Spleen (tissue), 13 donors: ENCODE data around the gene ZNF681. TPM values are rescaled to one million over a fixed set of nuclear protein-coding genes. Genes with fewer than 3 reads are reported as not detected.

Source experiments
- DNase-seq: peaks from one replicate; pipeline ENCODE4 v3.0.0-alpha.2; 2020
- H3K27ac ChIP-seq, 8 donors: fragments of 200-600 bp; sonication (generic) in 7 of 8; 1 replicate in 4 of 8; 2 replicates in 4 of 8; pipeline versions ENCODE4 v1.5.0 to v1.8.0; 2016 to 2021; ENCODE audit warnings: inconsistent platforms in 4 of 8, mild to moderate bottlenecking in 4 of 8, moderate library complexity in 1 of 8
- H3K27me3 ChIP-seq, 7 donors: fragments of 200-600 bp; sonication (generic) in 6 of 7; replicated peaks in 1 of 7; 1 replicate in 4 of 7; 2 replicates in 3 of 7; pipeline versions ENCODE4 v1.5.0 to v1.8.0; 2016 to 2021; ENCODE audit warnings: inconsistent platforms in 3 of 7, mild to moderate bottlenecking in 1 of 7
- H3K36me3 ChIP-seq, 6 donors: fragments of 200-600 bp; sonication (generic) in 5 of 6; 1 replicate in 4 of 6; 2 replicates in 2 of 6; pipeline versions ENCODE4 v1.5.0 to v1.8.0; 2016 to 2021; ENCODE audit warnings: inconsistent platforms in 2 of 6
- H3K4me1 ChIP-seq, 6 donors: fragments of 200-600 bp; sonication (generic) in 5 of 6; 1 replicate in 3 of 6; 2 replicates in 3 of 6; pipeline versions ENCODE4 v1.5.0 to v1.8.0; 2016 to 2021; ENCODE audit warnings: inconsistent platforms in 3 of 6
- H3K4me3 ChIP-seq, 8 donors: fragments of 200-600 bp; sonication (generic) in 7 of 8; 1 replicate in 4 of 8; 2 replicates in 4 of 8; pipeline versions ENCODE4 v1.5.0 to v1.8.0; 2016 to 2021; ENCODE audit warnings: inconsistent platforms in 4 of 8, mild to moderate bottlenecking in 4 of 8, moderate library complexity in 2 of 8
- H3K9me3 ChIP-seq, 8 donors: fragments of 200-600 bp; sonication (generic) in 7 of 8; 1 replicate in 4 of 8; 2 replicates in 4 of 8; pipeline versions ENCODE4 v1.5.0 to v1.8.0; 2016 to 2021; ENCODE audit warnings: inconsistent platforms in 4 of 8
- POLR2A ChIP-seq, 3 donors: fragments of 450-650 bp; IDR thresholded peaks; one replicate each; pipeline ENCODE4 v1.5.1; 2017; ENCODE audit warnings: antibody characterized with exemption in 3 of 3, mild to moderate bottlenecking in 1 of 3
- POLR2AphosphoS5 ChIP-seq, 3 donors: sonication (generic); formaldehyde crosslinking; IDR thresholded peaks; one replicate each; pipeline ENCODE4 v1.5.1; 2017; ENCODE audit warnings: antibody characterized with exemption in 3 of 3
- WGBS, 5 donors: extraction: QIAGEN DNeasy Blood & Tissue Kit in 3 of 5; methylation state at CpG; one replicate each; pipeline versions ENCODE4 v1.1.5 to v1.1.7; 2013 to 2018; 5-methylcytosine and 5-hydroxymethylcytosine counted together
- intact Hi-C: fragments of 100-400 bp; cut with DNase I; formaldehyde crosslinking; loops from one replicate; pipeline ENCODE4 v1.15.0; 2023; ENCODE audit warnings: low total_unique reads
- long read RNA-seq, 2 donors: transcript quantifications; one replicate each; lab custom pipeline, GENCODE V29; 2026
- polyA plus RNA-seq, 3 donors: library from polyadenylated mRNA; stranded (reverse); fragments of 200-250 nt; gene quantifications; one replicate each; pipeline ENCODE4 v1.2.1, GENCODE V29; 2013
- total RNA-seq, 7 donors: library from RNA; depleted of rRNA in 3 of 7; stranded (reverse); fragments of >200 nt in 3 of 7; fragmentation: NEBNext Ultra II Directional in 4 of 7; extraction: Animal tissue kit (Norgen Biotek cat#: 25700) in 4 of 7; gene quantifications; one replicate each; pipeline versions ENCODE4 v1.1.0 to v1.2.1, GENCODE V29; 2016 to 2021
- TF ChIP-seq, protein P1 (sequence below), 11 experiments: fragments of 200-600 bp in 7 of 11; fragments of 450-650 bp in 4 of 11; sonication (generic) in 4 of 11; IDR thresholded peaks in 8 of 11; conservative IDR thresholded peaks in 3 of 11; 1 replicate in 7 of 11; 2 replicates in 4 of 11; pipeline versions ENCODE4 v1.4.0 to v1.8.0; 2016 to 2021; ENCODE audit warnings: antibody characterized with exemption in 11 of 11, inconsistent platforms in 4 of 11, mild to moderate bottlenecking in 1 of 11
- donor health status: healthy with polysubstance abuse.
- donor health status: DM: no; HTN: no; CAD: no; lungs with moderate emphysema.
- donor health status: DM: no; HTN: no; CAD: no.
- donor health status: Bipolar disorder and iron deficiency.
- donor health status: healthy.
- donor health status: DM: no; HTN: no; CAD: no.
- donor health status: DM: yes; HTN: yes; CAD: no.

ZNF681 gene
- total RNA-seq (1 to 10 TPM; 3.0 to 6.8 (median 4.2) TPM), polyA plus RNA-seq (1 to 10 TPM in 2 of 3 donors, under 1 TPM in 1; 0.93 to 1.7 (median 1.1) TPM)
- long read RNA-seq, donor 1, result 0 reads
- long read RNA-seq, donor 2, full-length matches to known transcripts, result 1 of 1 reads
- long read RNA-seq, donor 2, partial matches to known transcripts, result 0 of 1 reads
- long read RNA-seq, donor 2, other reads (novel, unspliced or antisense), result 0 of 1 reads

GRCh38 chr19:23758187-23759074 lies at the start of gene ZNF681:
Gene ZNF681 (minus strand): TSS chr19:23758891. CDS start chr19:23758749, 142 bp downstream.
- WGBS, 5 donors, result 0 to 9% (median 1%) methylated on average over 31 to 44 of the region's 44 CpGs
- Histone ChIP-seq H3K27ac (peak within 1 kb of the TSS; percentile 51 to 89 (median 84)), H3K4me3 (peak within 1 kb of the TSS; percentile 63 to 91 (median 74)), H3K27me3 (no peaks in the 10 kb centered on the region), H3K9me3 (peaks cover 0 to 11% (median 0%) of the 10 kb centered on the region in 8 donors), H3K36me3 (peaks cover 0 to 12% (median 0%) of the 10 kb centered on the region in 6 donors), H3K4me1 (peaks cover 0 to 29% (median 14%) of the 10 kb centered on the region in 6 donors)
- intact Hi-C loops, result no loop called here
- TF ChIP-seq POLR2A (IDR thresholded peaks at IDR 0.05) (peak in 1 of 3 donors; percentile 30), POLR2AphosphoS5 (IDR thresholded peaks at IDR 0.05) (peak; percentile 81 to 86 (median 84))
- TF ChIP-seq, protein P1, sequence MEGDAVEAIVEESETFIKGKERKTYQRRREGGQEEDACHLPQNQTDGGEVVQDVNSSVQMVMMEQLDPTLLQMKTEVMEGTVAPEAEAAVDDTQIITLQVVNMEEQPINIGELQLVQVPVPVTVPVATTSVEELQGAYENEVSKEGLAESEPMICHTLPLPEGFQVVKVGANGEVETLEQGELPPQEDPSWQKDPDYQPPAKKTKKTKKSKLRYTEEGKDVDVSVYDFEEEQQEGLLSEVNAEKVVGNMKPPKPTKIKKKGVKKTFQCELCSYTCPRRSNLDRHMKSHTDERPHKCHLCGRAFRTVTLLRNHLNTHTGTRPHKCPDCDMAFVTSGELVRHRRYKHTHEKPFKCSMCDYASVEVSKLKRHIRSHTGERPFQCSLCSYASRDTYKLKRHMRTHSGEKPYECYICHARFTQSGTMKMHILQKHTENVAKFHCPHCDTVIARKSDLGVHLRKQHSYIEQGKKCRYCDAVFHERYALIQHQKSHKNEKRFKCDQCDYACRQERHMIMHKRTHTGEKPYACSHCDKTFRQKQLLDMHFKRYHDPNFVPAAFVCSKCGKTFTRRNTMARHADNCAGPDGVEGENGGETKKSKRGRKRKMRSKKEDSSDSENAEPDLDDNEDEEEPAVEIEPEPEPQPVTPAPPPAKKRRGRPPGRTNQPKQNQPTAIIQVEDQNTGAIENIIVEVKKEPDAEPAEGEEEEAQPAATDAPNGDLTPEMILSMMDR (IDR thresholded peaks at IDR 0.05 in 8 of 11, conservative IDR thresholded peaks at IDR 0.05 in 3 of 11), result peak in 5 of 11 experiments; percentile 20 to 44 (median 33)
- peak; percentile 94 for DNase-seq

DNA sequence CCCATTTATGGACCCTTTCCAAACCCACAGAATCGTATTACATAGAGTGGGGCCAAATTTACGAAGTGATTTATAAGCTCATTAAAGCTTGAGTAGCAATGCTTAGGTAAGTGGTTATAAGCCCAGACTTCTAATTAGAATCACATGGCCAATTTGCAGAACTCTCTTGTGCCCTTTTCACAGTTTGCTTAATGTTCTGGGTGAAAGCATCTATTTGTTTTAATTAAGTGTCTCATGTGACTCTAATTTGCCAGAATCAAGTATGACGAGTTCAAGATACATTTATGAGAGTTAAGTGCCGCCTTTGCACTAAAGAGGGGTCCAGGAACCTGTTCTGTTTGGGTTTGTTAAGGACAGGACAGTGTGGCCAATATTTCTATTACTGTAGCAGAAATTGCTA lies 46.0 kb upstream of the ZNF681 start:
- no peak overlapping the region for H3K4me3 ChIP-seq
- intact Hi-C loops, result no loop called here
- H3K36me3 ChIP-seq, result peaks cover 0 to 5% (median 0%) of the 10 kb centered on the region in 6 donors
- 89 to 96% (median 93%) methylated on average over 4 of the region's 4 CpGs for WGBS, 5 donors
- H3K27me3 ChIP-seq, result no peaks in the 10 kb centered on the region
- H3K4me1 ChIP-seq, result peaks cover 0 to 8% (median 2%) of the 10 kb centered on the region in 6 donors
- peaks cover 0 to 26% (median 2%) of the 10 kb centered on the region in 8 donors for H3K9me3 ChIP-seq
- TF ChIP-seq POLR2A (IDR thresholded peaks at IDR 0.05) (no peak), POLR2AphosphoS5 (IDR thresholded peaks at IDR 0.05) (no peak)
- TF ChIP-seq, protein P1 (IDR thresholded peaks at IDR 0.05 in 8 of 11, conservative IDR thresholded peaks at IDR 0.05 in 3 of 11), result no peak
- H3K27ac ChIP-seq, result no peak overlapping the region
- no peak for DNase-seq

DNA sequence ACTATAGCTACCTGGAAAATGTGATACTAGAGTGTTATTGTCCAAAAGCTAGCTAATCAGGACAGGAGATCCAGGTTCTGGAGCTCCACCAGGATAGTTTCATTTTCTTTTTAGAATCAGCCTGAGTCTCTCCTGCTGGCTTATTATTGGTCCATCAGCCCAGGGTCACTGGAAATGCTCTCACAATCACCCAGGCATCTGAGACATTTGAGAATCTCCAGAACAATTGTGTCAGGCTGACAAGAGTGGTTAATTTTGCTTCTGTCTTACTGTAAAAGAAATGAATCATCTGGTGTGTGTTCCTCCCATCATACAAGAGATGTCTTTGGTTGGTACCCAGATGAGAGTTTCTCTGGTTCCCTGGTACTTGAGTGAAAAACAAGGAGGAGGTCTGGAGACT lies 43.6 kb upstream of the ZNF681 start:
- Histone ChIP-seq H3K4me3 (peak overlapping the region in 1 of 8 donors; percentile 32), H3K27me3 (no peaks in the 10 kb centered on the region), H3K27ac (peak overlapping the region in 4 of 8 donors; percentile 5 to 37 (median 30)), H3K4me1 (peaks cover 0 to 8% (median 2%) of the 10 kb centered on the region in 6 donors), H3K9me3 (peaks cover 0 to 22% (median 6%) of the 10 kb centered on the region in 8 donors), H3K36me3 (no peaks in the 10 kb centered on the region)
- DNase-seq, result no peak
- TF ChIP-seq, protein P1 (IDR thresholded peaks at IDR 0.05 in 8 of 11, conservative IDR thresholded peaks at IDR 0.05 in 3 of 11), result no peak
- TF ChIP-seq POLR2AphosphoS5 (IDR thresholded peaks at IDR 0.05) (no peak), POLR2A (IDR thresholded peaks at IDR 0.05) (no peak)
- intact Hi-C loops, result no loop called here
